Gastroesophageal sphincter (tissue), 3 donors: ENCODE measurements around the gene HSD17B3.

Source experiments
- CTCF ChIP-seq, 4 experiments: fragments of 200-600 bp in 2 of 4; fragments of 450-650 bp in 2 of 4; sonication (generic) in 1 of 4; IDR thresholded peaks; one replicate each; pipeline ENCODE4 v1.5.1; 2017 to 2019; ENCODE audit warnings: antibody characterized with exemption in 4 of 4, mild to moderate bottlenecking in 2 of 4, moderate library complexity in 2 of 4
- EP300 ChIP-seq: sonication (generic); formaldehyde crosslinking; IDR thresholded peaks from one replicate; pipeline ENCODE4 v1.6.1; 2017; ENCODE audit warnings: antibody characterized with exemption, mild to moderate bottlenecking
- POLR2A ChIP-seq, 2 donors: fragments of 450-650 bp; IDR thresholded peaks; one replicate each; pipeline ENCODE4 v1.6.1; 2017; ENCODE audit warnings: antibody characterized with exemption in 2 of 2, mild to moderate bottlenecking in 2 of 2, moderate library complexity in 1 of 2
- POLR2AphosphoS5 ChIP-seq: sonication (generic); formaldehyde crosslinking; IDR thresholded peaks from one replicate; pipeline ENCODE4 v1.6.1; 2017; ENCODE audit warnings: antibody characterized with exemption

DNA sequence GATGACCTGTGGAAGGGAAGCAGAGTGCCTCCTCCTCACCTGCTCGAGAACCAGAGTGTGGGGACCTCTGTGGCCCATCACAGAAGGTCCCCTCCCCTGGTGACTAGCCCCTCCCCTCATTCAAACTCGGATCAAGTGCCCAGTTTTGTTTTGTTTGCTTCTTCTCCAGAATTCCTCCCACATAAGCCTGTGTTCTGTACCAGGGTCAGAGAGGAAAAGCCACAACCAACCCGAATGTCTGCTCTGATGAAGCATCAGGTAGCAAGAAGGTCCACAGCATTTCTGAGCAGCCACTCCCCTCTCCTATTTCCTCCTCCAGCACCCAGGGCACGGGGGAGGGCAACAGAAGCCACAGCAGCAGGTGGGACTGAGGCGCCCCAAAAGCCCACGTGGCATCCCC lies 58.2 kb downstream of the HSD17B3 start:
- TF ChIP-seq CTCF (IDR thresholded peaks at IDR 0.05) (no peak), POLR2AphosphoS5 (no peak), POLR2A (IDR thresholded peaks at IDR 0.05) (no peak), EP300 (no peak)
